Effector CD8-positive, alpha-beta T cell (primary cell): ENCODE data around the gene STK32A.

Experiments used
- DNase-seq: peaks from one replicate; lab custom pipeline; 2025; lab: John Stamatoyannopoulos, UW

STK32A gene

GRCh38 chr5:147418613-147419012 lies 183.8 kb downstream of the STK32A start:
- no peak for DNase-seq

- DNase-seq, result no peak
These were observed 192.0 kb downstream of the STK32A start for GRCh38 chr5:147426640-147427327.

- no peak for DNase-seq
These were observed 192.9 kb downstream of the STK32A start for GRCh38 chr5:147427521-147428401.

- DNase-seq, result no peak
These were observed 195.8 kb downstream of the STK32A start for GRCh38 chr5:147430628-147431027.

- no peak for DNase-seq
These were observed 196.8 kb downstream of the STK32A start for GRCh38 chr5:147431586-147431985.

- DNase-seq, result no peak
These were observed 197.5 kb downstream of the STK32A start for GRCh38 chr5:147432323-147432722.

GRCh38 chr5:147434049-147434448 lies 199.2 kb downstream of the STK32A start:
- DNase-seq, result no peak

- no peak for DNase-seq
These were observed 201.8 kb downstream of the STK32A start for GRCh38 chr5:147436596-147436995.

- DNase-seq, result no peak
These were observed 202.4 kb downstream of the STK32A start for GRCh38 chr5:147437161-147437596.
